AG08395 (cell line): ENCODE data around the gene ATG10.
"Not testable (repeated sequence)": the region's sequence is repeated elsewhere in the genome, so short reads cannot be mapped to it uniquely, and the experiment has no call there.

Source experiments
- DNase-seq: peaks from one replicate; pipeline ENCODE4 v3.0.0; 2012; ENCODE audit warnings: mixed read lengths, low spot score

ATG10 gene

GRCh38 chr5:82222597-82223574 is 251.1 kb downstream of the ATG10 start:
- DNase-seq: no peak

GRCh38 chr5:82225525-82226172 is 253.8 kb downstream of the ATG10 start:
- peak; percentile 73 for DNase-seq

GRCh38 chr5:82234885-82235284 is 263.1 kb downstream of the ATG10 start:
- DNase-seq: no peak

DNA sequence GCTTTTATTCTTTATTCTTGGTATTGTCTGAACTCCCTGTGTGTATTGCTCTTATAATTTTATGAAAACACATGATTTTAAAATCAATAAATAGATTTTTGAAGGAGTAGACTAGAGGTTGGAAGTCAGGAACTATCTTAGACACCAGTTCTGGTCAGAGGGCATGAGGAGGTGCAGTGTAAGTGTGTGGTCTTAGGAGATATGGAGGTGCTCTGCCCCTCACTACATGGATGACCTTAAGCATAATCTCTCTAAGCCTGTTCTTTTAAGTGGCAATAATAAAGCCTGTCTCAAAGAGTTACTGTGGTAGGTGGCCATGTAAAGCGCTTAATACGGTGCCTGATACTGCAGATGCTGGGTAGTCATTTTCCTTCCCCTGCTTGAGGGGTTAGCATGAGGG is 272.3 kb downstream of the ATG10 start:
- no peak for DNase-seq

- DNase-seq: no peak
Observed at GRCh38 chr5:82244854-82245635, 273.2 kb downstream of the ATG10 start.

DNA sequence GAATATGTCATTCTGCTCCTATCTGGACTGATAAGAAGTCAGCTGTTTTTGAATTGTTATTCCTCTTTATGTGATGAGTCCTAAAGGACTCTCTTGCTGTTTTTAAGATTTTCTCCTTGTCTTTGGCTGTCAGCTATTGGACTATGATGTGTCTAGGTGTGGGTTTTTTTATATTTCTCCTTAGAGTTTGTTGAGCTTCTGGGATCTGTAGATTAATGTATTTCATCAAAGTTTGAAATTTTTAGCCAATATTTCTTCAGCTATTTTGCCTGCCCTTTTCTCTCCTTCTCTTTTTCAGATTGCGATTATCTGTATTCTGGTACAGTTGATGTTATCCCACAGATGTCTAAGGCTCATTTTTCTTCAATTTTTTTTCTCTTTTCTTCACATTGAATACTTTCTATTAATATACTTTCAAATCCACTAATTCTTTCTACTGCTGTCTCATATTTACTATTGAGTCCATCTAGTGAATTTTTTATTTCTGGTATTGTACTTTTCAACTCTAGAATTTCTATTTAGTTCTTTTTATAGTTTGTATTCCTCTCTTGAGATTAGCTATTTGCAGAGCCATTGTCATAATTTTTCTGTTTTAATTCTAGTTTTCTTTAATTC is 275.2 kb downstream of the ATG10 start:
- no peak for DNase-seq

GRCh38 chr5:82252744-82253143 is 280.9 kb downstream of the ATG10 start:
- DNase-seq: no peak

DNA sequence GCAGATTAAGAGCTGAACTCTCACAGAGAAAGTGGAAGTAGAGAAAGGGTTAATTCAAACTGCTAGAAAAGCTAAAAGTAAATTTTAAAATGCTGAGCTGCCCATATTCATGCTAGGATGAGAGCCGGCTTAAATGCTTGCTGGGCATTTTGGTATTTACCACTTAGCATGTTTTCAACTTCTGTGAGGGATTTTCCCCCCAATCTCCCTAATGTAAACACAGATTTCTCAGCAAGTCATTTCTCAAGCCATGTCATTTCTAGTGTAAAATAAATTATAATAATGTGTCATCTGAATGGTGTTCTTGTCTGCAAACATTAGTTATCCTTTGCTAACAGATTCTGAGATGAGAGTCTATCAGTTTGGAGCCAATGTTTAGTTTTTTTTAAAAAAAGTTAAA is 284.0 kb downstream of the ATG10 start:
- DNase-seq: no peak

- DNase-seq: no peak
Observed at GRCh38 chr5:82257247-82257646, 285.4 kb downstream of the ATG10 start.

GRCh38 chr5:82257729-82258128 is 285.9 kb downstream of the ATG10 start:
- DNase-seq: no peak

GRCh38 chr5:82259172-82259800 is 287.5 kb downstream of the ATG10 start:
- DNase-seq: peak; percentile 45

GRCh38 chr5:82265047-82265446 is 293.2 kb downstream of the ATG10 start:
- peak; percentile 4 for DNase-seq

- DNase-seq: not testable (repeated sequence)
Observed at GRCh38 chr5:82267297-82267933, 295.6 kb downstream of the ATG10 start.

DNA sequence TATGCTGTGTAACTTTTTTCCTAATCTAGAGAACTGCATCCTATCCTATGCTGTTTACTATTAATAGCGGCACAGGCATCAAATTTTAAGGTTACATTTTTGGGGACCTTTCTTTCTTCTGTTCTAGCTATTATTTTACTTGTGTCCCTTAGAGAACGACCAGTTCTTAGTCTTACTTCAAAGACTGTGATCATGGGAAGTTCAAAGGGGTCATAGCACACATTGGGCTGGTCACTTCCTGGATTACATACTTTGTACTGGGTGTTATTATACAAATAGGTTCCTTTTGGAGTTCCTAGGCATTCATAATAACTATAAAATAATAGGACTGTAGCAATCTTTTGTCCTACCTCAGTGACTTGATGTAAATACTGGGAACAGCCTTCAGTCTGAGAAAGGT is 297.5 kb downstream of the ATG10 start:
- not testable (repeated sequence) for DNase-seq

DNA sequence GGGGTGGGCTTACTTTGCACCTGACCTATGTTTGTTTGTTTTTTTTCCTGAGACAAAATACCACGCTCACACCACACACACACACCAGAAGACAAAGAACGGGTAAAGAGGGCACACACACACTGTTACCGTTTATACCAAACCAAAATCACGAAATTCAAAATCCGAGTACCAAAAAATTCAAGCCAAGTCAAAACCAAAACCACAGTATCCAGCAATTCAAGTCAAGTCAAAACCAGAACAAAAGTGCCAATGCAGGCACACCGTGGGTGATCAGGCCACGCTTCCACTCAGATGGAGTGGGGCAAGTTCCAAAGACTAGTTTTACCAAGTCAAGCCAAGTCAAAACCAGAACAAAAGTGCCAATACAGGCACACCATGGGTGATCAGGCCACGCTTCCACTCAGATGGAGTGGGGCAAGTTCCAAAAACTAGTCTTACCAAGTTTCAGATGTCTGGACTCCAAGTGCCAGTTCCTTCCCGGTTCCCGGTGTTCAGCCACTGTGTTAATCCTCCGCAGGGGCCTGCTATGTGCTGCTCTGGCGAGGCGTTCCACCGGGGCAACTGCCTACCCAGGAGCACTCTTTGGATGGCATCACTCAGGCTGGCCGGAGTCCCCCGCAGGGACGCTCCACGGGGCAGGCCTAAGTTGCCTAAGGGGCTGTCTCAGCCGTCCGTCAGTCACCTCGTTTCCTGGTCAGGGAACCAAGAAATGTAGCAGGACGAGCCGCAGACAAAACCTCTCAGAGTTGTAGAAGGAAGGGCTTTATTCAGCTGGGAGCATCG is 300.9 kb downstream of the ATG10 start:
- DNase-seq: not testable (repeated sequence)

- DNase-seq: not testable (repeated sequence)
Observed at GRCh38 chr5:82273426-82273825, 301.6 kb downstream of the ATG10 start.

- no peak for DNase-seq
Observed at GRCh38 chr5:82274343-82275211, 302.8 kb downstream of the ATG10 start.

DNA sequence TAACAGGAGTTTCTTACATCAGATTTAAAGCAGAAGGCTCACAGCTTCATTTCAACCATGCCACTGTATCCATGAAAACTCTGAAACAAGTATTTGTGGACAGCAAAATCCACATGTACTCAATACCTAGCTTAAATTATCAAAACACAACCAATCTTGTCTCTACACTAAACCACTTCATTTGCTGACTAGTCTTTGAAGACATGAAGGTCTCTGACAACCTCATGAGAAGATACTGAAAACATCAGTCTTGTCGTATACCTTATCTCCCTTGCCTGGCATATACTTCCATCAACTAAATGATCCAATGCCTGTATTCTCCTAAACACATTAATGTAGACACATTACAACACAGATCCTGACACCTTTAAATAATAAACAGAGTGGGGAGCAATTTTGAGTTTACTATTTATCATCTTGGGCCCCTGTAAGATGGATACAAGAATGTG is 303.4 kb downstream of the ATG10 start:
- DNase-seq: no peak
